NCI-H128 (cell line): ENCODE results near the gene CLMP.
"Not testable (repeated sequence)": the region's sequence is repeated elsewhere in the genome, so short reads cannot be mapped to it uniquely, and the experiment has no call there.

Source experiments
- DNase-seq: peaks from one replicate; lab custom pipeline; 2025; ENCODE audit not compliant: unreplicated experiment; lab: John Stamatoyannopoulos, UW

The CLMP gene

GRCh38 chr11:123087657-123088056, 107.4 kb downstream of the CLMP start:
- DNase-seq = not testable (repeated sequence)

- DNase-seq = no peak
Observed at GRCh38 chr11:123086305-123086704, 108.7 kb downstream of the CLMP start.

- no peak for DNase-seq
Observed at GRCh38 chr11:123085497-123085896, 109.6 kb downstream of the CLMP start.

GRCh38 chr11:123084454-123084853, 110.6 kb downstream of the CLMP start:
- DNase-seq = no peak

GRCh38 chr11:123083623-123084029, 111.4 kb downstream of the CLMP start:
- DNase-seq = no peak

- no peak for DNase-seq
Observed at GRCh38 chr11:123082977-123083376, 112.1 kb downstream of the CLMP start.

- no peak for DNase-seq
Observed at GRCh38 chr11:123080015-123080414, 115.0 kb downstream of the CLMP start.

- DNase-seq = no peak
Observed at GRCh38 chr11:123076484-123076883, 118.6 kb downstream of the CLMP start.

GRCh38 chr11:123073343-123074057, 121.5 kb downstream of the CLMP start:
- DNase-seq = no peak

GRCh38 chr11:123072762-123073161, 122.3 kb downstream of the CLMP start:
- DNase-seq = no peak

- DNase-seq = no peak
Observed at GRCh38 chr11:123072332-123072761, 122.7 kb downstream of the CLMP start.

GRCh38 chr11:123069908-123070821, 124.9 kb downstream of the CLMP start:
- no peak for DNase-seq

- no peak for DNase-seq
Observed at GRCh38 chr11:123065621-123066020, 129.4 kb downstream of the CLMP start.

GRCh38 chr11:123063826-123064657, 131.0 kb downstream of the CLMP start:
- no peak for DNase-seq

- DNase-seq = no peak
Observed at GRCh38 chr11:123062892-123063825, 131.9 kb downstream of the CLMP start.

GRCh38 chr11:123062158-123062891, 132.7 kb downstream of the CLMP start:
- peak; percentile 98 for DNase-seq

GRCh38 chr11:123061403-123062157, 133.5 kb downstream of the CLMP start, which contains the start of gene HSPA8:
Gene HSPA8 (minus strand): TSS chr11:123062136. CDS start chr11:123061324, 812 bp downstream.
- DNase-seq = peak; percentile 43

GRCh38 chr11:123060277-123061000, 134.6 kb downstream of the CLMP start:
- DNase-seq = no peak
